GM13977 (cell line): ENCODE measurements around the gene IFFO2.

ENCODE experiments used
- DNase-seq: peaks from one replicate; pipeline ENCODE4 v3.0.0; 2012; ENCODE audit warnings: low spot score
- CTCF ChIP-seq: IDR thresholded peaks from 2 replicates; pipeline ENCODE4 v1.5.1; 2012; ENCODE audit warnings: mild to moderate bottlenecking, control low read depth; ENCODE audit not compliant: insufficient read depth; ENCODE audit errors: extremely low read depth, missing control alignments
- in situ Hi-C: fragments of 300-500 bp; cut with MboI; formaldehyde crosslinking; loops from one replicate; pipeline ENCODE4 v1.12.0; 2022; ENCODE audit warnings: low sequenced_read_pairs, low pct_unique_long_range_greater_than_20kb, mixed read lengths, inconsistent platforms; ENCODE audit not compliant: unreplicated experiment

IFFO2 gene

GRCh38 chr1:18907021-18907916 is 49.2 kb downstream of the IFFO2 start:
- in situ Hi-C loops = loop anchor here (10.0 kb wide), 1 partner anchor 198 kb away; no protein-coding TSS in a partner anchor
- peak; percentile 77 for TF ChIP-seq CTCF
- peak; percentile 74 for DNase-seq

- DNase-seq = no peak
- TF ChIP-seq CTCF = no peak
- in situ Hi-C loops = loop anchor here (10.0 kb wide), 1 partner anchor 201 kb away; no protein-coding TSS in a partner anchor
These were observed 53.2 kb downstream of the IFFO2 start for GRCh38 chr1:18903291-18903756.

- in situ Hi-C loops = loop anchor here (10.0 kb wide), 1 partner anchor 202 kb away; no protein-coding TSS in a partner anchor
- peak; percentile 99 for DNase-seq
- TF ChIP-seq CTCF = no peak
These were observed 53.8 kb downstream of the IFFO2 start, which contains the start of gene ALDH4A1 for GRCh38 chr1:18902523-18903290. Gene ALDH4A1 (minus strand): TSS chr1:18902555. CDS start chr1:18902523, 32 bp downstream.

- no peak for TF ChIP-seq CTCF
- peak; percentile 52 for DNase-seq
- in situ Hi-C loops = loop anchor here (10.0 kb wide), 1 partner anchor 203 kb away; no protein-coding TSS in a partner anchor
These were observed 54.4 kb downstream of the IFFO2 start for GRCh38 chr1:18901952-18902522.

- DNase-seq = no peak
- in situ Hi-C loops = loop anchor here (10.0 kb wide), 1 partner anchor 203 kb away; no protein-coding TSS in a partner anchor
- no peak for TF ChIP-seq CTCF
These were observed 55.1 kb downstream of the IFFO2 start for GRCh38 chr1:18901147-18901951.
